Stimulated activated CD8-positive, alpha-beta memory T cell treated with anti-CD3 and anti-CD28 coated beads, Interleukin-4, amount 100 ng/mL, for 4 hours (primary cell): ENCODE measurements around the gene PAXIP1.
"Not testable (repeated sequence)": the region's sequence is repeated elsewhere in the genome, so short reads cannot be mapped to it uniquely, and the experiment has no call there.

Source experiments
- DNase-seq, 2 donors: peaks; one replicate each; pipeline ENCODE4 v3.0.0-alpha.2; 2020; ENCODE audit warnings: low read depth in 2 of 2, low spot score in 1 of 2

PAXIP1 gene

DNA sequence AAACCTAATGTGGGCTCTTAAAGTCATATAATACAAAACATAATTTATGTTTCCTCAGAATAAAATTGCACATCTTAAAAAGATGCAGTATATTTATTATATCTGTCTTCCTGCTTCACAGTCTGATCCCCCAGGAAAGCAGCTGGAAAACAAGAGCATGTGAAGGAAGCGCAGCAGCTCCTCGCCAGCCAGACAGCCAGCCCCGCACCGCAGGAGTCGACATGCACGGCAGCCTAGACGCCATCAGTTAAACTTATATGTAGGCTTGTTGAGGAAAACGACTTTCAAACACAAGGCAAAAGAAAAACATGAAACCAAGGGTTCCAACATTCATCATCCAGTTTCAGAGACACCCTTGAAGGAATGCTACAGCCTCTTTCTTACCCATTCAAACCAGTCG lies 59.0 kb downstream of the PAXIP1 start:
- no peak for DNase-seq

DNA sequence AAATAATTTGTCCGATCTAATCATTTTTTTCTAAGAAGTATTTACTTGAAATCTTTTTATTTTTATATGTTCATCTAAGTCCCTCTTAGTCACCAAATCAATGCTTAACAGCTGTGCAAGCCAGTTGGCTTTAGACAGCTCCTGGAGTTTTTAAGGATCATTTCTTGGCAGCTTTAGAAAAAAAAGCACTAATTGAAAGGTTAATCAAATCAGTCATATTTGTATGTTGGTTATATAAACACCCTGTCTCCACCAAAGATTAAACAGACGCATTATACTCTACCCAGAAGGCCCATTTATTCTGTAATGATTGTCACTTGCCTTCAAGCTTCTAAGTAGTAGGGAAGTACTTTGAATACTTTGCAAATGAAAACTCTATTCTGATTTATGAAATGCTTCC lies 60.2 kb downstream of the PAXIP1 start:
- DNase-seq = no peak

DNA sequence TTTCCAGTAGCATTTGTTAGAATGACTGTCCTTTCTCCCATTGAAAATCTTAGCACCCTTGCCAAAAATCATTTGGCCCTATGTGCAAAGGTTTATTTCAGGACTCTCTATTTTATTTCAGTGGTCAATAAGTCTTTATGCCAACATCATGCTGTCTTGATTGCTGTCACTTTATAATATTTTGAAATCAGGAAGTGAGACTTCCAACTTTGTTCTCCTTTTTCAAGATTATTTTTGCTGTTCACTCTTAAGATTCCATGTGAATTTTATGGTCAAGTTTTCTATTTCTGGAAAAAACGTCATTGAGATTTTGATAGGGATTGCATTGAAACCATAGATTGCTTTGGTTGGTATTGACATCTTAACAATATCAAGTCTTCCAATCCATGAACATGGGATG lies 65.1 kb downstream of the PAXIP1 start:
- no peak for DNase-seq

DNA sequence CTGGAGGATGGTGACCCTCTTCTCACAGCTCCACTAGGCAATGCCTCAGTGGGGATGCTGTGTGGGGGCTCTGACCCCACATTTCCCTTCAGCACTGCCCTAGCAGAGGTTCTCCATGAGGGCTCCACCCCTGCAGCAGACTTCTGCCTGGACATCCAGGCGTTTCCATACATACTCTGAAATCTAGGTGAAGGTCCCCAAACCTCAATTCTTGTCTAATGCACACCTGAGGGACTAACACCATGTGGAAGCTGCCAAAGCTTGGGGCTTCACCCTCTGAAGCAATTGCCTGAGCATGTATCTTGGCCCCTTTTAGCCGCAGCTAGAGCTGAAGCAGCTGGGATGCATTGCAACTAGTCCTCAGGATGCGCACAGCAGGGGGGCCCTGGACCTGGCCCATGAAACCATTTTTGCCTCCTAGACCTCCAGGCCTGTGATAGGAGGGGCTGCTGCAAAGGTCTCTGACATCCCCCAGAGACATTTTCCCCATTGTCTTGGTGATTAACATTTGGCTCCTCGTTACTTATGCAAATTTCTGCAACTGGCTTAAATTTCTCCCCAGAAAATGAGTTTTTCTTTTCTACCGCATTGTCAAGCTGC lies 68.5 kb downstream of the PAXIP1 start:
- DNase-seq = not testable (repeated sequence)

DNA sequence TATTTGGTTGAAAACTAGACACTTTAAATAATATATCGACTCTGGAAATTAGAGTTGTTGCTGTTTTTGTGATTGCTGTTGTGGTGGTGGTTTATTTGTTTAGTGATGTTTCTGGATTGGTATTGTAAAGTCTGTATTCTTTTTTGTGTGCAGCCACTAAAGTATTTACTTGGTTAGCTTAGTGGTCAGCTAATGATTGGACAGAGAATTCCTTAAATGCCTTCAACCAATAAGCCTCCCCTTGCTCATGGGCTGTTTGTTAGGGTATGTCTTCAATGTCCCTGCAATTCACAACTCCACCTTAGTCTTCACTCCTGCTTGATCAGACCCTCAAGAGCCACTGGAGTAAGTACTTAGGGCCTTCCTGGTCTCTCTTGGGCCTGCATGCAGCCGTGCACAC lies 71.0 kb downstream of the PAXIP1 start:
- DNase-seq = no peak

DNA sequence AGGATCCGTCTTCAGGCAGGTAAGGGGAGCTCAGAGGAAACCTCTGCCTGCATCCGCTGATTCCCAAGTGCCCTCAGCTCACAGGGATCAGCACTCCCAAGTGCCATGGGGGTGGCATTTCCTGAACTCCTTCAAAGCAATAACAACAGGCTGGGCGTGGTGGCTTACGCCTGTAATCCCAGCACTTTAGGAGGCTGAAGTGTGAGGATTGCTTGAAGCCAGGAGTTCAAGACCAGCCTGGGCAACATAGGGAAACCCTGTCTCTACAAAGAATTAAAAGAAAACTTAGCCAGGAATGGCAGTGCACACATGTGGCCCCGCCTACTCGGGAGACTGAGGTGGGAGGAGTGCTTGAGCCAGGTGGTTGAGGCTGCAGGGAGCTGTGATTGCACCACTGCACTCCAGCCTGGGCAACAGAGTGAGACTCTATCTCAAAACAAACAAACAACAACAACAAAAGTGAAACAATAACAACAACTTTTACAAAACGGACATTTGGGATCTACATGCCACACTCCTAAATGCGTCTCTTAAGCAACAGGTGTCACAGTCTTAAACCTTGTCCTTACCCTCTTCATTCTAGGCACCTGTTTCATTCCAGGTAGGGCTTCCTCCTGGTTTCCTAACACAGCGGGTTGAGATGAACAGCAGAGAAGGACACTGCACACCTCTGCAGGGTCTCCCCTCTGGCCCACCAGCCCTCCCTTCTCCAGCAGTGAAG lies 73.8 kb downstream of the PAXIP1 start:
- no peak for DNase-seq

DNA sequence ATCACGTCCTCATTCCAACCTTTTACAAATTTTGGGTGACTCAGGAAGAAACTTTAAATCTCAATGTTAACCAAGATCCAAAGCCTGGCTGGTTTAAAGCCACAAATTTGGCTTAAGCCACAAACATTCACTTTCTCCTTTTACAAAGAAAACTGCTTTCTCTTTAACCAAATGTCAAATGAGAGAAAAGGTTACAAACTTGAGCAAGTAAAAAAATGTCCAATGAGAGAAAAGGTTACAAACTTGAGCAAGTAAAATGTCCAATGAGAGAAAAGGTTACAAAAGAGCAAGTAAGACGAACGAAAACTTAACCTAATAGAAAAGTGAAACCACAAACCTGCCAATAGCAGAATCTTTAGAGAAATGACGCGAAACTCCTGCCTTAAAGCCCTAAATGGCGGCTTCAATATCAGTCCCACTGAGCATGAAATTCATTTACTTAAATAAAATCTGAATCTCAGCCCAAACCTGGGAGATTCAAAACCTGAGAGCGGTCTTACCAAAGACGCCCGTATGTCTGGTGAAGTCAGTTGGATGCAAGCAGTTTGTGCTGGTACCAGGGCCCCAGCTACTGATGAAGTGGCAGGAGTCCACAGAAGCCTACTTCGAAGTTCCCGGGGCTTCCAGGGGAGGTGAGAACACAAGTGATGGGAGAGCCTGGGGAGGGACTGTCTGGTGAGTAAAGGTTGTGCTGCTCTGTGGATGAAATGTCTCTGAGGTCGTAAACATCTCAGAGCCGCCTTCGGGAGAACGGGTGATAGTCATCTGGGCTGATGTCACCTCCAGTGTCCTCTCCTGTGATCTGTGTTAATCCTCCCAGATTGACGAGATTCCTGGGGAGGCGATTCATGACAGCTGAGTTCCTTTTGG lies 74.6 kb downstream of the PAXIP1 start:
- no peak for DNase-seq

DNA sequence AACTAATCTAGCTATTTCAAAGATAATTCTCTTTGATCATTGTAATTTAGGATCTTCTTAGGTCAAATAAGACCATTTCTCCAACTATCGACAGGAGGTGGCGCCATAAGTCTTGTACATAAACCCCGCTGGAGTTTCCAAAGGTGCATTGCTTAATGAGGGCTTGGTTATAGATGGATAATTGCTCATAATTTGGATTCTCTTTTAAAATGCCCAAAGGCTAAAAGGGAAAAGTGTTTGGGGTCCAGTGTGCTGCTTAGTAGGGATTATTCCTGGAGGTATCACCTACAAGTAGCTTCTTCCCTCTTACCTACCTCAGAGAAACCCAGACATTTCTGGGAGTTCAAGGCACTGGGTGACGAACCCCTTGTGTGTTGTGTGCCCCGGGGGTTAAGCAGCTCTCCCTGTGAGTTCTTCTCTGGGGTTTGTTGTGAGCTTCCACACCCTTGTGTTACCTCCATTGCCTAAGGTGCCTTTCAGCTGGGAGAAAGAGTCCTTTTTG lies 75.2 kb downstream of the PAXIP1 start:
- DNase-seq = peak; percentile 50 to 67

DNA sequence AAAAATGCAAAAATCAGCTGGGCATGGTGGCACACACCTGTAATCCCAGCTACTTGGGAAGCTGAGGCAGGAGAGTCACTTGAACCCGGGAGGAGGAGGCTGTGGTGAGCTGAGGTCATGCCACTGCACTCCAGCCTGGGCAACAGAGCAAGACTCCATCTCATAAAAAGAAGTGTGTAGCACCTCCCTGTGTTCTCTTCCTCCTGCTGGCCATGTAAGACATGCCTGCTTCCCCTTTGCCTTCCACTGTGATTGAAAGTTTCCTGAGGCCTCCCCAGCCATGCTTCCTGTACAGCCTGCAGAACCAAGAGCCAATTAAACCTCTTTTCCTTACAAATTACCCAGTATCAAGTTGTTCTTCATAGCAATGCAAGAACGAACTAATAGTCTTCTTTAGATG lies 80.5 kb downstream of the PAXIP1 start:
- not testable (repeated sequence) for DNase-seq

DNA sequence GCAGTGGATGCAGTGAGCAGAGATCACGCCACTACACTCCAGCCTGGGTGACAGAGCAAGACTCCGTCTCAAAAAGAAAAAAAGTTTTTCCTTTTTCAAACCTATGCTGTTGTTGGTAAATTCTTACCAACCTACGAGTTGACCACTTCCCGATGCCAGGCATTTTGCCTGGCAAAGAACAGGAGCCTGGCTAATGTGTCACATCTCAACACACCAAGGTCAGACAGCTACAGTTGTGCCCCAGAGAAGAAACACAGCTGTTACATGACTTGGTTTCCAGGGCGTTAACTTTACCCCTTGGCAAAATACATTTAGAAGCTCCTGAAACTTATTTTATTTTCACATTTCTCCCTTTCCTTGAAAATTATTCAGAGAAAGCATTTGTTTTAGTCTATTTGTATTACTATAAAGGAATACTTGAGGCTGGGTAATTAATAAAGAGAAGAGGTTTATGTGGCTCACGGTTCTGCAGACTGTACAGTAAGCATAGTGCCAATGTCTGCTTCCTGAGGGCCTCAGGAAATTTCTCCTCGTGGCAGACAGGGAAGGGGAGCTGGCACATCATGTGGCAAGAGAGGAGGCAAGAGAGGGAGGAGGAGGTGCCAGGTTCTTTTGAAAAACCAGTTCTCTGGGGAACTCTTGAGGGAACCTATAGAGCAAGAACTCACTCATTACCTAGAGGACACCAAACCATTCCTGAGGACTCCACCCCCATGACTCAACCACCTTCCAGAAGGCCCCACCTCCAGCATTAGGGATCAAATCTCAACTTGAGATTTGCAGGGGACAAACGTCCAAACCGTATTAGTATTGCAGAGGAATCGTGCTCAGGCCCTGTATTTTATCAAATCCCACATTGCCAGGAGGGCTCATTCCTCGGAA lies 83.3 kb downstream of the PAXIP1 start:
- no peak for DNase-seq

DNA sequence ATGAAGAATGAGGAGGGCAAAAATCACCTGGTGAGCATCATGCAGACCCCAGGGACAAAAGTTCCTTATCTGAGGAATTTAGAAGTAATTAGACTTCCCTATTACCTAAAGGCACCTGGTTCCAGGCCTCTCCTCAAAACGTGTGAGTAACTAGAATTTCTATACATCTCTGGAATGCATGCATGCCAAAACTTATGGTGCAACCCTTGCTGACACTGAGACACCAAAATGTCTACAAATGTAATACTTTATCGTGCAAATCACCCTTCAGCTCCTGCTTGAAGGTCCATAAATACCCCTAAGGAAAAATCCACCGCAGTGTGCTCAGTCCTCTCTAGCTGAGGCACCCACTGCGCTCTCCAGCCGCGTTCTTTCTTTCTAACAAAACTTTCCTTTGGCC lies 84.2 kb downstream of the PAXIP1 start:
- no peak for DNase-seq

DNA sequence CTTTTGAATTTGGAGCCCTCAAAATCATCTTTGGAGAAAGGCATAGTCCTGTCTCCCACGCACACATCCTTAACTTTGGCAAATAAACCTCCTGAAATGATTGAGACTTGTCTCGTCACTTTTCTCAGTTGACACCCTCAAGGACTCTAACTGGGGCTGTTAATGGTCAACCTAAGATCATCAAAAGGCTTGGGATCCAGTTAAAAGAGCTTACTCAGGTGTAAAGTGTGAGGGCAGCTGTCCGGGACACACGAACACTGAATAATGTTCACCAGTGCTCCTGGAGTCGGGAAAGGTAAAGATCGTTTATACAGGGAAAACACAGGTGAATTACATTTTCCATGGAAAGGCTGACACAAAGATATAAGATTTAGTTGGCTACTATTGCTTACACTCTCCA lies 84.7 kb downstream of the PAXIP1 start:
- no peak for DNase-seq

DNA sequence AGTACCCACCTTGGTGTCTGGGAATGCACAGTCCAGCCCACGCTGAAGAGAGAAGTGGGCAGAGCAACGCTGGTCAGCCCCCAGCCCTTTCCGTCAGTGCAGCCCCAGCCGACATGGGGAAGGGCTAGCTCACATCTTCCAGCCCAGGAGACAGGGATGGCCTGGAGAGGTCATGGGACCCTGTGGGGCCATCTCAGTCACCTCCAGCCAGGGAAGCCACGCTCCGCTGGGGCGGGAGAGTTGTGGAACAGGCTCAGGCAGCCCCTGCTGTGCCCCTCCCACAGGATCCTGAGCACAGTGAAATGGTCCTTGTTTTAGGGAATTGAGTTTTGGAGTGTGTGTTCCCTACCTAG lies 85.1 kb downstream of the PAXIP1 start:
- DNase-seq = no peak

DNA sequence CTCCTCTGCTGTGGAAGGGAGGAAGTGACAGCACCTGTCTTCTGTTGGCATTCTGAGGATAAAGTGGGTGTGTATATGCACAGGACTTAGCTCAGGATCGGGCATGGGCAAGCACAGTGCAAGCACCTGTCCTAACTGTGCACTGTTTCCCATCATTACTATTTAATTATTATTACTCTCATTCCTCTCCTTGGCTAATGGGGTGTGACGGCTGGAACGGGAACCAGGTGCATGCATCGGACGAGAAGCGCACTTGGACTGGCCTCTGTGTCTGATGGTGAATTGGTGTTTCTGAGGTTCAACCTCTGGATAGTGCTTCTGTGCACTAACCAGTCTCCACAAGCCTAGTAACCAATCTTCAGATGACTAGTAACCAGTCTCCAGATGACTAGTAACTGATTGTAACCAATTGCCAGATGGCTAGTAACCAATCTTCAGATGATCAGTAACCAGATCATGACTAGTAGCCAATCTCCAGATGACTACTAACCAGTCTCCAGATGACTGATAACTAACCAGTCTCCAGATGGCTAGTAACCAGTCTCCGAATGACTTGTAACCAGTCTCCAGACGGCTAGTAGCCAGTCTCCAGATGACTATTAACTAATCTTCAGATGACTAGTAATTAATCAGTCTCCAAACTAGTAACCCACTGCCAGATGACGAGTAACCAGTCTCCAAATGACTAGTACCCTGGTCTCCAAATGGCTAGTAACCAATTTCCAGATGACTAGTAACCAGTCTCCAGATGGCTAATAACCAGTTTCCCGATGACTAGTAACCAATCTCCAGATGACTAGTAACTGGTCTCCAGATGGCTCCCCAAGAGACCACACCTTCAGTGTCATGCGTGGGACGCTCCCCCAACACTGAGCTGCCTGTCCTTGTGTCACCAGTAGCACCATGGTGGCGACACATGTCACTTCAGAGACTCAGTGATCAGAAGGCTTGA lies 85.8 kb downstream of the PAXIP1 start:
- DNase-seq = no peak

DNA sequence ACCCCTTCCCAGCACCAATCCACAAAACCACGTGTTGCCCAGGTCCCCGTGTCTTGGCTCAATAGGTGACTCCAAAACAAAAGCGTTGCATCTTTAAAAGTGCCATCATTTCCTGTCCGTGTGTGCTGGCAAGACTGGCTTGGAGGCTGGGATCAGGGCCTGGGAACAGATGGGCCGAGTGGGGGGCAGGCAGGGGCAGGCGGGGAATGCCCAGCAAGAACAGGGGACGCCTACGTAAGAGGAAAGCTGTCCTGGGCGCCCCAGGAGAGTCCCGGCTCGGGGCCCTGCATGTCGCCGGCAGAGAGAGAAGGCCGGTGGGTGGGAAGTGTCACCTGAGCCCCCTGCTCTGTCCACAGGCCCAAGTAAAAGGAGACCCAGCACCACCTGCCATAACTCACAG lies 86.5 kb downstream of the PAXIP1 start:
- no peak for DNase-seq

DNA sequence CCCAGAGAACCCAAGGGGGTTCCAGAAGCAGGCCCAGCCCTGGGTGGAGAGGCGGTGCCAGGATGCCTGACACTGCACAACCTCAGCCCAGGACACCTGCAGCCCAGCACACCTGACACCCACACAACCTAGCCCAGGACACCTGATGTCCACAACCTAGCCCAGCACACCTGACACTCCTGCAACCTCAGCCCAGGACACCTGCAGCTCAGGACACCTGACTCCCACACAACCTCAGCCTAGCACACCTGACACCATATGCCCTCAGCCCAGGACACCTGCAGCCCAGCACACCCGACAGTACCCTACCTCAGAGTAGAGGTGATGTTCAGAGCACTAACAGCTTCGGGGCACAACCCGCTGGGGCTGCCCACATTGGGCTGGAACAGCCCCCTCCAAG lies 87.3 kb downstream of the PAXIP1 start:
- no peak for DNase-seq

DNA sequence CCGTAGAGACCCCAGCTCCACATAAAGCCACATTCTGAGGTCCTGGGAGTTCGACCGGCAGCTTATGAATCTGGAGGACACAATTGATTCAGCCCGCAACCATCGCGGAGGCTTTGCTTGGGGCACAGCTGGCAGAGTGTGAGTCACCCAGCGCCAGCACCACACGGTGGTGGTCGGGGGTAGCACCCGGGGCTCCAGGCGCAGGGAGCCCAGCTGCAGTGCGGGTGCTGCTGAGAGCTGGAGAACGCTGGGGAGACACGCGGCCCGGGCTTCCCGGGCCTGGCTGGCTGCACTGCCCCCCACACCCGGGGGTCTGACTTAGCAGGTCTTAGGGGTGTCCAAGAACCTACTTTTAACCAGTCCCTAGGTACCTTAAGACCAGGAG lies 87.9 kb downstream of the PAXIP1 start:
- DNase-seq = no peak

DNA sequence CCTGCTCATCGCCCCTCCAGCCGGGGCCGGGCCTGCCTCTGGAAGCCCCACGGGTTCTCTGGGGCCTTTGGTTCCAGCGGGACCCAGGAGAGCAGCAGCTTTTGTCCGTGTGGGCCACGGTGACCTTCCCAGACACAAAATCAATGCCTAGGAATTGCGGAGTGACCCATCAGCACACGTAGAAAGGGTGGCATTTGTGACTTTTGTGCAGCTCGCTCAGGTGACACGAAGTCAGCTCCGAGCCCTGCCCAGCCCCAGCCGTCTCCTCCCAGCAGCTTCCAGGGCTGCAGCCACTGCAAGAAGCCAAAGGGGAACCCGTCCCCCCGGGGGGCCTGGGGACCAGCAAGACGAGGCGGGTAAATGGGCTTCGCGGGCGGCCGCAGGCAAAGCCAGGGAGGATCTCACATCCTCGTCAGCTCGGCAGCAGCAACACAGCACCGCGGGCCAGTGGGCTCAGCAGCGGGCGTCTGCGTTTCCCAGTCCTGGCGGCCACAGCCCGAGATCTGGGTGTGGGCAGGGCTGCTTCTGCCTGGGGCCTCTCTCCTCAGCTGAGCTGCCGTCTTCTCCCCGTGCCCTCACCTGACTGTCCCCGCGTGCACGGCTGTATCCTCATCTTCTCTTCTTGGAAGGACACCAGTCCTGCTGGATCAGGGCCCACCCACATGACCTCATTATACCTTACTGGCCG lies 88.5 kb downstream of the PAXIP1 start:
- no peak for DNase-seq

DNA sequence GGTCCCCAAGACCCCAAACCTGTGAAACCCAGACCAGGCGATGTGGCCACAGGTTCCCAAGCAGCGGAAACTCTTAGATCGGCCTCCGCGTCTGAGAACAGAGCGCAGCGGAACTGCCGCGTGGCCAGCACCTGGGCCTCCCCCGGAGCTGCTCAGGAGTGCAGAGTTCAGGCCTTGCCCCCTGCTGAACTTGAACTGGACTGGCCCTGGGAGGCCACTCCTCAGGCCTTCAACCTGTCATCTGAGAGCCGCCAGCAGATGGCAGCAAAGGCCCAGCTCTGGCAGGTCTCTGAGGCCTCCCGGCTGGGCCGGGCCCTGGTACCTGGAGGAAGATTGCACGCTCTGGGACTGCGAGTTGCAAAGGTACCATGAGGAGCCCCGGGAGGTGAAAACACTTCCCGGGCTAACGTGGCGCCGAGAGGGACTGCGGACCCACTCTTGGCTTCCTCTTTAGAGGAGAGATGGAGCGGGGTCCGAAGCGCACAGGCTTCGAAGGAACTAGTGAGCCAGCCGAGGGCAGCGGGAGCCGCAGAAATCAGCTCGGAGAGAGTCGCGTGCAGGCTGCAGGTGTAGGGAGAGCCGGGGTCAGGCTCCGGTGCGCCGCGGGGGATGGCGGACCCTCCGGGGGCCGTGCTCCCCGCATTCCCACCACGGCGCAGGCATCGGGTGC lies 89.2 kb downstream of the PAXIP1 start:
- peak; percentile 67 to 81 for DNase-seq
